ACC112 (cell line): ENCODE measurements around the gene TRIM37.
"Not testable (repeated sequence)": the region's sequence is repeated elsewhere in the genome, so short reads cannot be mapped to it uniquely, and the experiment has no call there.

ENCODE experiments used
- H2AFZ ChIP-seq: fragments of 200-600 bp; sonication (generic); one replicate; pipeline ENCODE4 v1.6.0; 2017; ENCODE audit warnings: antibody characterized with exemption, low read length; ENCODE audit not compliant: unreplicated experiment
- H3K27ac ChIP-seq: fragments of 200-600 bp; sonication (generic); 2 replicates; pipeline ENCODE4 v1.5.1; 2014; ENCODE audit warnings: low read depth, mild to moderate bottlenecking, antibody characterized with exemption, low read length, moderate library complexity
- H3K27me3 ChIP-seq: fragments of 200-600 bp; sonication (generic); 2 replicates; pipeline ENCODE4 v1.6.1; 2014; ENCODE audit warnings: mild to moderate bottlenecking, antibody characterized with exemption, low read length, moderate library complexity, mixed read lengths; ENCODE audit not compliant: insufficient read depth
- H3K36me3 ChIP-seq: fragments of 200-600 bp; sonication (generic); 2 replicates; pipeline ENCODE4 v1.6.1; 2016; ENCODE audit warnings: mild to moderate bottlenecking, antibody characterized with exemption, low read length, moderate library complexity, mixed read lengths; ENCODE audit not compliant: insufficient read depth
- H3K4me1 ChIP-seq: fragments of 200-600 bp; sonication (generic); one replicate; pipeline ENCODE4 v1.6.1; 2016; ENCODE audit warnings: low read length, mixed read lengths; ENCODE audit not compliant: insufficient read depth, unreplicated experiment, control insufficient read depth
- H3K4me3 ChIP-seq: fragments of 200-600 bp; sonication (generic); 2 replicates; pipeline ENCODE4 v1.5.1; 2014; ENCODE audit warnings: mild to moderate bottlenecking, low read depth, low read length
- H3K79me2 ChIP-seq: fragments of 200-600 bp; sonication (generic); one replicate; pipeline ENCODE4 v1.6.0; 2016; ENCODE audit warnings: low read length; ENCODE audit not compliant: control insufficient read depth, unreplicated experiment, insufficient read depth

TRIM37 gene

DNA sequence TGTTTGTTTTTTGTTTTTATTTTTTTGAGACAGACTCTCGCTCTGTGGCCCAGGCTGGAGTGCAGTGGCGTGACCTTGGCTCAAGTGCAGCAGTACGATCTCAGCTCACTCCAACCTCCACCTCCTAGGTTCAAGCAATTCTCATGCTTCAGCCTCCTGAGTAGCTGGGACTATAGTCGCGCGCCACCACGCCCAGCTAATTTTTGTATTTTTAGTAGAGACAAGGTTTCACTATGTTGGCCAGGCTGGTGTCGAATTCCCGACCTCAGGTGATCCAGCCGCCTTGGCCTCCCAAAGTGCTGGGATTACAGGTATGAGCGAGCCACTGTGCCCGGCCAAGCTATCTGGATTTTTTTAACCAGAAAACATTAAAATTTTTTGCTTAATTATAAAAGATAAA is 16.1 kb downstream of the TRIM37 start:
- H3K4me1 ChIP-seq, result peaks cover 25% of the 10 kb centered on the region
- H2AFZ ChIP-seq, H3K27ac ChIP-seq, H3K4me3 ChIP-seq, H3K27me3 ChIP-seq: not testable (repeated sequence)
- peaks cover 24% of the 10 kb centered on the region for H3K79me2 ChIP-seq
- H3K36me3 ChIP-seq, result peaks cover 18% of the 10 kb centered on the region

- Histone ChIP-seq H2AFZ (no peak overlapping the region), H3K4me3 (no peak overlapping the region), H3K36me3 (peaks cover 28% of the 10 kb centered on the region), H3K79me2 (no peaks in the 10 kb centered on the region), H3K27me3 (no peaks in the 10 kb centered on the region), H3K4me1 (no peaks in the 10 kb centered on the region), H3K27ac (no peak overlapping the region)
These were observed 22.5 kb downstream of the TRIM37 start for GRCh38 chr17:59084154-59084553.

GRCh38 chr17:59074494-59074893 is 32.2 kb downstream of the TRIM37 start:
- Histone ChIP-seq H3K79me2 (no peaks in the 10 kb centered on the region), H3K27ac (peak overlapping the region; percentile 85), H3K27me3 (no peaks in the 10 kb centered on the region), H3K4me1 (peaks cover 22% of the 10 kb centered on the region), H3K4me3 (no peak overlapping the region), H2AFZ (no peak overlapping the region), H3K36me3 (peaks cover 27% of the 10 kb centered on the region)

GRCh38 chr17:59073972-59074371 is 32.7 kb downstream of the TRIM37 start:
- Histone ChIP-seq H3K27me3 (no peaks in the 10 kb centered on the region), H3K4me3 (no peak overlapping the region), H3K27ac (peak overlapping the region; percentile 85), H3K36me3 (peaks cover 24% of the 10 kb centered on the region), H3K79me2 (no peaks in the 10 kb centered on the region), H2AFZ (no peak overlapping the region), H3K4me1 (peaks cover 22% of the 10 kb centered on the region)

GRCh38 chr17:59069856-59070255 is 36.8 kb downstream of the TRIM37 start:
- Histone ChIP-seq H3K4me3 (no peak overlapping the region), H3K27ac (no peak overlapping the region), H3K79me2 (no peaks in the 10 kb centered on the region), H3K36me3 (peaks cover 25% of the 10 kb centered on the region), H3K27me3 (no peaks in the 10 kb centered on the region), H3K4me1 (peaks cover 11% of the 10 kb centered on the region), H2AFZ (no peak overlapping the region)

DNA sequence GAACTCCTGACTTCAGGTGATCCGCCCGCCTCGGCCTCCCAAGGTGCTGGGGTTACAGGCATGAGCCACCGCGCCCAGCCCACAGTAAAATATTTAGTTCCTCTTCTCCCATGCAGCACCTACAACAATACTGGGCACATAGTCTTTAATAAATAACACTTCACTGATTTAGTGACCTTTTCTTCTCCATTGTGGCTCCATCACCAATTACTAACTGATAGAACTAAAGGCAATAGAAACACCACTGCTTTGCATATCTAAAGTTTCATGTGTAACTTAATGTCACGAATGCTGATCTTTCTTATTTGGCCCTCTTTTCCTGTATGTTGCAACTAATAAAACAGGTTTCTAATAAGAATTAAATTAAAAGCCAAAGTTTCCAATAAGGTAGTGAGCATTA is 38.9 kb downstream of the TRIM37 start:
- Histone ChIP-seq H3K27ac (no peak overlapping the region), H3K36me3 (peaks cover 36% of the 10 kb centered on the region), H3K4me3 (no peak overlapping the region), H3K79me2 (no peaks in the 10 kb centered on the region), H3K4me1 (no peaks in the 10 kb centered on the region), H2AFZ (no peak overlapping the region), H3K27me3 (no peaks in the 10 kb centered on the region)

GRCh38 chr17:59067340-59067739 is 39.3 kb downstream of the TRIM37 start:
- Histone ChIP-seq H2AFZ (no peak overlapping the region), H3K27ac (no peak overlapping the region), H3K36me3 (peaks cover 40% of the 10 kb centered on the region), H3K4me3 (no peak overlapping the region), H3K27me3 (no peaks in the 10 kb centered on the region), H3K79me2 (no peaks in the 10 kb centered on the region), H3K4me1 (no peaks in the 10 kb centered on the region)

GRCh38 chr17:59062509-59062908 is 44.2 kb downstream of the TRIM37 start:
- Histone ChIP-seq H3K27me3 (no peaks in the 10 kb centered on the region), H2AFZ (no peak overlapping the region), H3K36me3 (peaks cover 39% of the 10 kb centered on the region), H3K79me2 (no peaks in the 10 kb centered on the region), H3K4me3 (no peak overlapping the region), H3K27ac (no peak overlapping the region), H3K4me1 (no peaks in the 10 kb centered on the region)

DNA sequence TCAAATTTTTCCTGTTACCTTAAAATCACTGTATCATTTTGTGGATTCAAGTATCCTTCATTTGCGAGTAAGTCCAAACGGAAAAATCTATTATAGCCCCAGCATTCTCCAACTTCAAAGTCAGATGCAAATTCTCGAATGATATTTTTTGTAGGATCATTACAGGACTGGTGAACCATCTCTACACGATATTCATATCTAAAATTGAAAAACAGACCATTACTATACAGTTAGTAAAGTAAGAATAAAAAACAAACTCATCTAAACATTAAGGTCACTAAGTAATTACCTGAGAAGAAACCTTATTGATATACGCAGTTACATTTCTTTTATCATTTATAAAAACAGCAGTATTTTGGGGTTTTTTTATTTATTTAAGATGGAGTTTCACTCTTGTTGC is 49.8 kb downstream of the TRIM37 start:
- no peak overlapping the region for H3K4me3 ChIP-seq
- no peaks in the 10 kb centered on the region for H3K27me3 ChIP-seq
- H3K27ac ChIP-seq, result no peak overlapping the region
- H2AFZ ChIP-seq, result no peak overlapping the region
- H3K79me2 ChIP-seq, result no peaks in the 10 kb centered on the region
- peaks cover 34% of the 10 kb centered on the region for H3K36me3 ChIP-seq
- H3K4me1 ChIP-seq, result no peaks in the 10 kb centered on the region

DNA sequence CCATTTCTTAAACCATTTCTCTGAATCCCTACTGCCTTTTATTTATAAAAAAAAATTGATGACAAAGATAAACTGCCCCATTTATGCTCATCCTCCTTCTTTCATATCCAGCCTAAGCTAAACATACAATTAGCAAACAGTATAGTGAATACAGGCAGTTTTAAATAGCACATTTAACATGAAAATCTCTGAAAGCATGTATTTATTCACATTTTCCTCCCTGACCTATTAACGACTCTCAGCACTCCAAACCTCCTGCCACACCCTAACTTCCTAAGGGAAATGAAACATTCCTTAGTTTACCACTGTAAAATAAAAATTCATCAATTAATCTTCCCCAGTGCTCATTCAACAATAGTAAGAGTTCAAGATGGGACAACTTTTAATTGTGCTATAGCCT is 56.9 kb downstream of the TRIM37 start:
- H3K79me2 ChIP-seq, result no peaks in the 10 kb centered on the region
- no peak overlapping the region for H2AFZ ChIP-seq
- no peaks in the 10 kb centered on the region for H3K4me1 ChIP-seq
- no peaks in the 10 kb centered on the region for H3K27me3 ChIP-seq
- H3K36me3 ChIP-seq, result peaks cover 30% of the 10 kb centered on the region
- no peak overlapping the region for H3K4me3 ChIP-seq
- H3K27ac ChIP-seq, result no peak overlapping the region

DNA sequence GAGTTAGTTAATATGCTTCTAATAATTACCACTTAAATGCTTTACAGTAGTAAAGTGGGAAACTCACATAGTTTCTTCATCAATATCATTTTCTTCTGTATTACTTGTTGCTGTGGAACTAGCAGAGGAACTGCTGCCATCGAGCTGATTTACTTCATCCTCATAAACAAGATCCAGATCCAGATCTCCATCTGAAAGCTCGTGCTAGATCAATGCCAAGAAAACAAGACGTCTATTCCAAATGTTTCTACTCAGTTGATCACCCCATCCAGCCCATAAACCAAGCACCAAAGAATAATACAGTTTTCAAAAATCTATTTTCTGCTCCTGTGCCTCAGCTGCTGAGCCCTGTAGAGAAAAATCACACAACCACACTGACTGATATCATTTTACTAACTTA is 59.1 kb downstream of the TRIM37 start:
- Histone ChIP-seq H3K79me2 (no peaks in the 10 kb centered on the region), H3K4me1 (no peaks in the 10 kb centered on the region), H2AFZ (no peak overlapping the region), H3K36me3 (peaks cover 32% of the 10 kb centered on the region), H3K27me3 (no peaks in the 10 kb centered on the region), H3K27ac (no peak overlapping the region), H3K4me3 (no peak overlapping the region)
